HCT116 (cell line): ENCODE results near the gene FAM83G. TPM values are rescaled to one million over a fixed set of nuclear protein-coding genes. Genes with fewer than 3 reads are reported as not detected.

ENCODE experiments used
- ATAC-seq: fragments of 200-7000 bp; cut with Tn5 transposase; 2 replicates; pipeline ENCODE4 v1.9.1; 2020; ENCODE audit warnings: mild to moderate bottlenecking, moderate library complexity
- BruUV-seq: library from RNA; stranded (reverse); fragments of 400-500 nt; replicated peaks from 2 replicates; lab custom pipeline; 2021; lab: Mats Ljungman, UMichigan
- CTCF ChIA-PET: fragments of 300-600 bp; sonication (Branson Sonifier 250); formaldehyde crosslinking; loops from one replicate; lab custom pipeline; 2021; ENCODE audit warnings: antibody characterized with exemption; lab: Charles Lee
- POLR2A ChIA-PET: fragments of 300-600, 350-600 bp; sonication (Branson Sonifier 250); formaldehyde crosslinking; loops from one replicate; lab custom pipeline; 2021; ENCODE audit warnings: antibody characterized with exemption; lab: Charles Lee
- RAD21 ChIA-PET, 2 experiments: fragments of 300-600 bp; sonication (Branson Sonifier 250); formaldehyde crosslinking; loops; one replicate each; lab custom pipeline; 2023; ENCODE audit warnings: low total read pairs in 2 of 2; ENCODE audit not compliant: uncharacterized antibody in 2 of 2, unreplicated experiment in 2 of 2, low non-redundant PET in 1 of 2; lab: Charles Lee
- DNase-seq: peaks from one replicate; pipeline ENCODE4 v3.0.0-alpha.2; 2010; ENCODE audit warnings: low read depth, low spot score
- H2AFZ ChIP-seq: fragments of 200-600 bp; shearing (Covaris generic), sonication (generic); 2 replicates; pipeline ENCODE4 v1.6.1; 2017; ENCODE audit warnings: low read depth, mixed run types, mixed read lengths, antibody characterized with exemption, low read length; ENCODE audit not compliant: poor library complexity, severe bottlenecking
- H3K27ac ChIP-seq: 2 replicates; pipeline ENCODE4 v1.5.1; 2012; ENCODE audit warnings: low read depth, low read length
- H3K27me3 ChIP-seq: fragments of 200-600 bp; sonication (generic); 2 replicates; pipeline ENCODE4 v1.6.1; 2016; ENCODE audit warnings: mixed run types, low read length, mixed read lengths; ENCODE audit not compliant: insufficient read depth
- H3K36me3 ChIP-seq, 2 experiments: fragments of 200-500 bp in 1 of 2; fragments of 200-600 bp in 1 of 2; sonication (Bioruptor generic) in 1 of 2; sonication (generic) in 1 of 2; 2 replicates each; pipeline versions ENCODE4 v1.5.1 to v1.6.1; 2014 to 2016; ENCODE audit warnings: low read length in 2 of 2, inconsistent platforms in 1 of 2, mixed read lengths in 1 of 2, mixed run types in 1 of 2; ENCODE audit not compliant: insufficient read depth in 2 of 2, control insufficient read depth in 1 of 2
- H3K4me1 ChIP-seq, 2 experiments: fragments of 200-600 bp in 1 of 2; sonication (generic) in 1 of 2; 2 replicates each; pipeline versions ENCODE4 v1.5.1 to v1.6.1; 2012 to 2017; ENCODE audit warnings: low read length in 2 of 2, inconsistent platforms in 1 of 2, mild to moderate bottlenecking in 1 of 2, mixed read lengths in 1 of 2, mixed run types in 1 of 2, moderate library complexity in 1 of 2; ENCODE audit not compliant: insufficient read depth in 2 of 2, control insufficient read depth in 1 of 2
- H3K4me2 ChIP-seq: fragments of 200-600 bp; sonication (generic); 2 replicates; pipeline ENCODE4 v1.6.1; 2017; ENCODE audit warnings: mixed run types, low read length, mixed read lengths
- H3K4me3 ChIP-seq, 2 experiments: fragments of 200-600 bp in 1 of 2; sonication (generic) in 1 of 2; replicated peaks in 1 of 2; 2 replicates each; pipeline ENCODE4 v1.5.1; 2011 to 2016; ENCODE audit warnings: low read length in 2 of 2, control low read depth in 1 of 2, low read depth in 1 of 2, mild to moderate bottlenecking in 1 of 2, mixed read lengths in 1 of 2, mixed run types in 1 of 2
- H3K79me2 ChIP-seq: fragments of 200-600 bp; sonication (generic); 2 replicates; pipeline ENCODE4 v1.6.1; 2017; ENCODE audit warnings: mild to moderate bottlenecking, mixed run types, low read length, moderate library complexity, mixed read lengths; ENCODE audit not compliant: insufficient read depth
- H3K9ac ChIP-seq: fragments of 200-600 bp; sonication (generic); 2 replicates; pipeline ENCODE4 v1.6.1; 2016; ENCODE audit warnings: low read length, mixed read lengths
- H3K9me2 ChIP-seq: fragments of 200-600 bp; sonication (generic), shearing (Covaris generic); 2 replicates; pipeline ENCODE4 v1.6.1; 2017; ENCODE audit warnings: mixed run types, mild to moderate bottlenecking, moderate library complexity; ENCODE audit not compliant: insufficient read depth
- H3K9me3 ChIP-seq, 2 experiments: fragments of 200-500 bp in 1 of 2; fragments of 200-600 bp in 1 of 2; sonication (Bioruptor generic) in 1 of 2; sonication (generic) in 1 of 2; 2 replicates each; pipeline ENCODE4 v1.6.1; 2014 to 2017; ENCODE audit warnings: low read length in 2 of 2, mixed read lengths in 2 of 2, inconsistent platforms in 1 of 2, low read depth in 1 of 2, mild to moderate bottlenecking in 1 of 2, mixed run types in 1 of 2, moderate library complexity in 1 of 2; ENCODE audit not compliant: control insufficient read depth in 1 of 2, insufficient read depth in 1 of 2
- H4K20me1 ChIP-seq: fragments of 200-600 bp; sonication (generic), shearing (Covaris generic); 2 replicates; pipeline ENCODE4 v1.6.1; 2017; ENCODE audit warnings: mixed run types, mild to moderate bottlenecking, moderate library complexity; ENCODE audit not compliant: insufficient read depth
- CBX3 ChIP-seq: IDR thresholded peaks from 2 replicates; pipeline ENCODE4 v1.6.1; 2012; ENCODE audit warnings: low read depth
- CEBPB ChIP-seq: IDR thresholded peaks from 2 replicates; pipeline ENCODE4 v1.6.1; 2012; ENCODE audit warnings: low read depth
- EGR1 ChIP-seq: IDR thresholded peaks from 2 replicates; pipeline ENCODE4 v1.6.1; 2012; ENCODE audit warnings: low read depth
- ELF1 ChIP-seq: IDR thresholded peaks from 2 replicates; pipeline ENCODE4 v1.6.1; 2012; ENCODE audit warnings: low read depth, borderline replicate concordance
- EZH2phosphoT487 ChIP-seq: fragments of 200-600 bp; IDR thresholded peaks from 2 replicates; pipeline ENCODE4 v1.6.1; 2018; ENCODE audit warnings: antibody characterized with exemption, borderline replicate concordance
- FOSL1 ChIP-seq: IDR thresholded peaks from 2 replicates; pipeline ENCODE4 v1.6.1; 2012; ENCODE audit warnings: low read depth
- POLR2A ChIP-seq: IDR thresholded peaks from 2 replicates; pipeline ENCODE4 v1.7.0; 2011; ENCODE audit warnings: borderline replicate concordance; ENCODE audit not compliant: insufficient read depth, insufficient read length; ENCODE audit errors: extremely low read depth
- POLR2AphosphoS5 ChIP-seq: IDR thresholded peaks from 2 replicates; pipeline ENCODE4 v1.6.1; 2011; ENCODE audit warnings: mild to moderate bottlenecking, low read depth, low read length, moderate library complexity
- SIN3A ChIP-seq: IDR thresholded peaks from 2 replicates; pipeline ENCODE4 v1.6.1; 2012; ENCODE audit warnings: low read depth
- SP1 ChIP-seq: IDR thresholded peaks from 2 replicates; pipeline ENCODE4 v1.6.1; 2012; ENCODE audit warnings: low read depth
- SRF ChIP-seq: IDR thresholded peaks from 2 replicates; pipeline ENCODE4 v1.6.1; 2012; ENCODE audit warnings: low read depth
- TCF7L2 ChIP-seq: IDR thresholded peaks from 2 replicates; pipeline ENCODE4 v1.7.0; 2011; ENCODE audit warnings: borderline replicate concordance, inconsistent platforms; ENCODE audit not compliant: insufficient read depth, insufficient read length; ENCODE audit errors: extremely low read depth
- YY1 ChIP-seq: IDR thresholded peaks from 2 replicates; pipeline ENCODE4 v1.6.1; 2011; ENCODE audit warnings: low read length, low read depth, moderate library complexity, mild to moderate bottlenecking; ENCODE audit not compliant: insufficient replicate concordance; ENCODE audit errors: extremely low read depth
- ZNF274 ChIP-seq: fragments of 200-500 bp; sonication (Bioruptor generic); IDR thresholded peaks from 2 replicates; pipeline ENCODE4 v1.6.1; 2014; ENCODE audit warnings: mild to moderate bottlenecking, low read depth, low read length, inconsistent platforms
- intact Hi-C: fragments of 100-400 bp; cut with micrococcal nuclease; formaldehyde crosslinking; loops from 2 replicates; pipeline ENCODE4 v1.10.0; 2022
- total RNA-seq: library from RNA; stranded (reverse); gene quantifications from one replicate; pipeline ENCODE4 v1.2.1, GENCODE V29; 2021; ENCODE audit not compliant: unreplicated experiment
- TF ChIP-seq, protein P1 (sequence below): IDR thresholded peaks from 2 replicates; pipeline ENCODE4 v1.6.1; 2011; ENCODE audit warnings: mild to moderate bottlenecking, low read length, moderate library complexity; ENCODE audit not compliant: insufficient replicate concordance; ENCODE audit errors: extremely low read depth
- TF ChIP-seq, protein P2 (sequence below): IDR thresholded peaks from 2 replicates; pipeline ENCODE4 v1.6.1; 2012; ENCODE audit warnings: low read depth

The FAM83G gene
- total RNA-seq, 1 experiment from 2014 or later = 33.9 TPM

DNA sequence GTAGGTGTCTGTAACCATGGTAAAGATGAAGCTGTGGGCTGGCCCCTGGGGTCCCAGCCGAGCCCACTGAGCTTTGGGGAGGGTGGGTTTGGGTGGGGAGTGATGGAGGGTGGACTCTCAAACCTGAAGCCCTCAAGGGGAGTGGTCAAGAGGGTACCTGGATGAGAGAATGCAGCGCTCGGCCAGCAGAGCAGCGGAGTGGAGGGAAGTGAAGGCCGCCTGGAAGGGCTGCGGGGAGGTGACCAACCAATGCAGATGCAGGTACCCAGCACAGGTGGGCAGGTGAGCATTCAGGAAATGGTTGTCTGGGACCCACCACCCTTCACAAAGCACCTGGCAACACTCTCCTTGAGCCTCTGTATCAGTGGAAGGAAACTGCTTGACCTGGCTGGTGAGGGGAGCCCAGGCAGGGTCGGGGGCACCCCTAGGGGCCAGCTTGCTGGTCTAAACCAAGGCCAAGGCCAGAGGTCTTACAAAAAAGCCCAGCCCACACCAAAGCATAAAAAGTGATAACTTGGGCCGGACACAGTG is 56.0 kb downstream of the FAM83G start:
- Histone ChIP-seq H2AFZ (no peak overlapping the region), H3K4me2 (no peak overlapping the region), H4K20me1 (no peaks in the 10 kb centered on the region), H3K4me1 (no peaks in the 10 kb centered on the region), H3K4me3 (no peak overlapping the region), H3K36me3 (no peaks in the 10 kb centered on the region), H3K9ac (no peak overlapping the region), H3K27me3 (no peaks in the 10 kb centered on the region), H3K9me3 (no peaks in the 10 kb centered on the region), H3K9me2 (no peaks in the 10 kb centered on the region), H3K27ac (no peak overlapping the region), H3K79me2 (no peaks in the 10 kb centered on the region)
- DNase-seq (no peak), ATAC-seq (no peak)
- ChIA-PET POLR2A (no interaction called here), RAD21 (no interaction called here), CTCF (no interaction called here)
- TF ChIP-seq SRF = no peak
- TF ChIP-seq EGR1 = no peak
- no peak for TF ChIP-seq POLR2AphosphoS5
- TF ChIP-seq, protein P1, sequence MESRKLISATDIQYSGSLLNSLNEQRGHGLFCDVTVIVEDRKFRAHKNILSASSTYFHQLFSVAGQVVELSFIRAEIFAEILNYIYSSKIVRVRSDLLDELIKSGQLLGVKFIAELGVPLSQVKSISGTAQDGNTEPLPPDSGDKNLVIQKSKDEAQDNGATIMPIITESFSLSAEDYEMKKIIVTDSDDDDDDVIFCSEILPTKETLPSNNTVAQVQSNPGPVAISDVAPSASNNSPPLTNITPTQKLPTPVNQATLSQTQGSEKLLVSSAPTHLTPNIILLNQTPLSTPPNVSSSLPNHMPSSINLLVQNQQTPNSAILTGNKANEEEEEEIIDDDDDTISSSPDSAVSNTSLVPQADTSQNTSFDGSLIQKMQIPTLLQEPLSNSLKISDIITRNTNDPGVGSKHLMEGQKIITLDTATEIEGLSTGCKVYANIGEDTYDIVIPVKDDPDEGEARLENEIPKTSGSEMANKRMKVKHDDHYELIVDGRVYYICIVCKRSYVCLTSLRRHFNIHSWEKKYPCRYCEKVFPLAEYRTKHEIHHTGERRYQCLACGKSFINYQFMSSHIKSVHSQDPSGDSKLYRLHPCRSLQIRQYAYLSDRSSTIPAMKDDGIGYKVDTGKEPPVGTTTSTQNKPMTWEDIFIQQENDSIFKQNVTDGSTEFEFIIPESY = no peak
- TF ChIP-seq ELF1 = no peak
- no peak for TF ChIP-seq POLR2A
- TF ChIP-seq SIN3A = no peak
- TF ChIP-seq EZH2phosphoT487 = no peak
- no peak for TF ChIP-seq FOSL1
- no peak for TF ChIP-seq TCF7L2
- no peak for TF ChIP-seq CBX3
- TF ChIP-seq CEBPB = no peak
- no peak for TF ChIP-seq ZNF274
- no peak for TF ChIP-seq SP1
- TF ChIP-seq YY1 = no peak
- TF ChIP-seq, protein P2, sequence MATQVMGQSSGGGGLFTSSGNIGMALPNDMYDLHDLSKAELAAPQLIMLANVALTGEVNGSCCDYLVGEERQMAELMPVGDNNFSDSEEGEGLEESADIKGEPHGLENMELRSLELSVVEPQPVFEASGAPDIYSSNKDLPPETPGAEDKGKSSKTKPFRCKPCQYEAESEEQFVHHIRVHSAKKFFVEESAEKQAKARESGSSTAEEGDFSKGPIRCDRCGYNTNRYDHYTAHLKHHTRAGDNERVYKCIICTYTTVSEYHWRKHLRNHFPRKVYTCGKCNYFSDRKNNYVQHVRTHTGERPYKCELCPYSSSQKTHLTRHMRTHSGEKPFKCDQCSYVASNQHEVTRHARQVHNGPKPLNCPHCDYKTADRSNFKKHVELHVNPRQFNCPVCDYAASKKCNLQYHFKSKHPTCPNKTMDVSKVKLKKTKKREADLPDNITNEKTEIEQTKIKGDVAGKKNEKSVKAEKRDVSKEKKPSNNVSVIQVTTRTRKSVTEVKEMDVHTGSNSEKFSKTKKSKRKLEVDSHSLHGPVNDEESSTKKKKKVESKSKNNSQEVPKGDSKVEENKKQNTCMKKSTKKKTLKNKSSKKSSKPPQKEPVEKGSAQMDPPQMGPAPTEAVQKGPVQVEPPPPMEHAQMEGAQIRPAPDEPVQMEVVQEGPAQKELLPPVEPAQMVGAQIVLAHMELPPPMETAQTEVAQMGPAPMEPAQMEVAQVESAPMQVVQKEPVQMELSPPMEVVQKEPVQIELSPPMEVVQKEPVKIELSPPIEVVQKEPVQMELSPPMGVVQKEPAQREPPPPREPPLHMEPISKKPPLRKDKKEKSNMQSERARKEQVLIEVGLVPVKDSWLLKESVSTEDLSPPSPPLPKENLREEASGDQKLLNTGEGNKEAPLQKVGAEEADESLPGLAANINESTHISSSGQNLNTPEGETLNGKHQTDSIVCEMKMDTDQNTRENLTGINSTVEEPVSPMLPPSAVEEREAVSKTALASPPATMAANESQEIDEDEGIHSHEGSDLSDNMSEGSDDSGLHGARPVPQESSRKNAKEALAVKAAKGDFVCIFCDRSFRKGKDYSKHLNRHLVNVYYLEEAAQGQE = no peak
- intact Hi-C loops = no loop called here
- BruUV-seq = no TSS peak
